NCI-H146 treated with DMSO at 0.1 percent for 48 hours (cell line): Measurements from ENCODE around the gene GLI3.

Experiments
- DNase-seq: peaks from one replicate; lab custom pipeline; 2025; ENCODE audit not compliant: unreplicated experiment; lab: John Stamatoyannopoulos, UW

Gene GLI3

GRCh38 chr7:42084263-42084662, 152.7 kb downstream of the GLI3 start:
- no peak for DNase-seq

GRCh38 chr7:42083284-42083683, 153.7 kb downstream of the GLI3 start:
- no peak for DNase-seq

- DNase-seq, result no peak
Observed at GRCh38 chr7:42082144-42082543, 154.9 kb downstream of the GLI3 start.

- no peak for DNase-seq
Observed at GRCh38 chr7:42081671-42082070, 155.3 kb downstream of the GLI3 start.

GRCh38 chr7:42080841-42081586, 156.0 kb downstream of the GLI3 start:
- no peak for DNase-seq

GRCh38 chr7:42077271-42078135, 159.5 kb downstream of the GLI3 start:
- DNase-seq, result no peak

- no peak for DNase-seq
Observed at GRCh38 chr7:42076870-42077269, 160.1 kb downstream of the GLI3 start.

- no peak for DNase-seq
Observed at GRCh38 chr7:42075418-42075817, 161.6 kb downstream of the GLI3 start.

- no peak for DNase-seq
Observed at GRCh38 chr7:42074076-42074475, 162.9 kb downstream of the GLI3 start.

- DNase-seq, result no peak
Observed at GRCh38 chr7:42071372-42072261, 165.4 kb downstream of the GLI3 start.

- DNase-seq, result no peak
Observed at GRCh38 chr7:42070068-42070467, 166.9 kb downstream of the GLI3 start.

- DNase-seq, result no peak
Observed at GRCh38 chr7:42069590-42069989, 167.4 kb downstream of the GLI3 start.

GRCh38 chr7:42068554-42069280, 168.3 kb downstream of the GLI3 start:
- no peak for DNase-seq

- no peak for DNase-seq
Observed at GRCh38 chr7:42065942-42066341, 171.1 kb downstream of the GLI3 start.

GRCh38 chr7:42065015-42065414, 172.0 kb downstream of the GLI3 start:
- DNase-seq, result no peak

- no peak for DNase-seq
Observed at GRCh38 chr7:42064534-42064933, 172.5 kb downstream of the GLI3 start.

GRCh38 chr7:42059275-42059674, 177.7 kb downstream of the GLI3 start:
- DNase-seq, result no peak

- DNase-seq, result no peak
Observed at GRCh38 chr7:42057331-42057730, 179.7 kb downstream of the GLI3 start.

GRCh38 chr7:42055171-42055570, 181.8 kb downstream of the GLI3 start:
- no peak for DNase-seq

GRCh38 chr7:42053834-42054233, 183.2 kb downstream of the GLI3 start:
- no peak for DNase-seq

GRCh38 chr7:42049761-42050160, 187.2 kb downstream of the GLI3 start:
- no peak for DNase-seq
